Measurements from ENCODE around the gene ILF3.

DNA sequence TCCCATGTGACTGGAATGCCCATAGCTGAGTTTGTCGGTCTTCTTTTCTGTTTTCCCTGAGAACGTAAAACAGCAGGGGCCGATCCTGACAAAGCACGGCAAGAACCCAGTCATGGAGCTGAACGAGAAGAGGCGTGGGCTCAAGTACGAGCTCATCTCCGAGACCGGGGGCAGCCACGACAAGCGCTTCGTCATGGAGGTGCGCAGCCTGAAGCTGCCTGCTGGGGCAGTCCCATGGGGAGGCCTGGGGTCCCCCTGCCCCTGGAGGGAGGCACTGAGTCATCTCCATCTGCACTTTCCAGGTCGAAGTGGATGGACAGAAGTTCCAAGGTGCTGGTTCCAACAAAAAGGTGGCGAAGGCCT is 28.9 kb downstream of the ILF3 start:
- TF ChIP-seq, protein P1, sequence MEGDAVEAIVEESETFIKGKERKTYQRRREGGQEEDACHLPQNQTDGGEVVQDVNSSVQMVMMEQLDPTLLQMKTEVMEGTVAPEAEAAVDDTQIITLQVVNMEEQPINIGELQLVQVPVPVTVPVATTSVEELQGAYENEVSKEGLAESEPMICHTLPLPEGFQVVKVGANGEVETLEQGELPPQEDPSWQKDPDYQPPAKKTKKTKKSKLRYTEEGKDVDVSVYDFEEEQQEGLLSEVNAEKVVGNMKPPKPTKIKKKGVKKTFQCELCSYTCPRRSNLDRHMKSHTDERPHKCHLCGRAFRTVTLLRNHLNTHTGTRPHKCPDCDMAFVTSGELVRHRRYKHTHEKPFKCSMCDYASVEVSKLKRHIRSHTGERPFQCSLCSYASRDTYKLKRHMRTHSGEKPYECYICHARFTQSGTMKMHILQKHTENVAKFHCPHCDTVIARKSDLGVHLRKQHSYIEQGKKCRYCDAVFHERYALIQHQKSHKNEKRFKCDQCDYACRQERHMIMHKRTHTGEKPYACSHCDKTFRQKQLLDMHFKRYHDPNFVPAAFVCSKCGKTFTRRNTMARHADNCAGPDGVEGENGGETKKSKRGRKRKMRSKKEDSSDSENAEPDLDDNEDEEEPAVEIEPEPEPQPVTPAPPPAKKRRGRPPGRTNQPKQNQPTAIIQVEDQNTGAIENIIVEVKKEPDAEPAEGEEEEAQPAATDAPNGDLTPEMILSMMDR (conservative IDR thresholded peaks at IDR 0.05 in 1 of 2, IDR thresholded peaks at IDR 0.05 in 1 of 2; ENCODE audit: low read depth in 1 of 2, low read length in 2 of 2) = no peak
- no peak for TF ChIP-seq EZH2 (IDR thresholded peaks at IDR 0.05; ENCODE audit: low read length, missing control alignments)
